PFSK-1 (cell line): ENCODE measurements around the gene CENPP.

Experiments used
- FOXP2 ChIP-seq: optimal IDR thresholded peaks from 2 replicates; pipeline ENCODE3; 2011; ENCODE audit warnings: borderline replicate concordance, control low read depth, inconsistent platforms; ENCODE audit not compliant: insufficient read depth; ENCODE audit errors: extremely low read length, extremely low read depth
- POLR2AphosphoS5 ChIP-seq: IDR thresholded peaks from 2 replicates; pipeline ENCODE4 v1.6.1; 2012; ENCODE audit warnings: low read depth, mild to moderate bottlenecking, control low read depth, low read length, moderate library complexity
- SIN3A ChIP-seq: IDR thresholded peaks from 2 replicates; pipeline ENCODE4 v1.6.1; 2012; ENCODE audit warnings: mild to moderate bottlenecking, low read length, moderate library complexity, borderline replicate concordance; ENCODE audit not compliant: insufficient read depth
- TAF1 ChIP-seq: IDR thresholded peaks from 2 replicates; pipeline ENCODE4 v1.6.1; 2012; ENCODE audit warnings: low read length, control low read depth, borderline replicate concordance; ENCODE audit not compliant: insufficient read depth
- TF ChIP-seq, protein P1 (sequence below), 2 experiments: IDR thresholded peaks; 2 replicates each; pipeline versions ENCODE4 v1.6.1 to v1.8.0; 2011 to 2012; ENCODE audit warnings: low read depth in 2 of 2, low read length in 2 of 2, control low read depth in 1 of 2, inconsistent platforms in 1 of 2, mild to moderate bottlenecking in 1 of 2, moderate library complexity in 1 of 2; ENCODE audit not compliant: insufficient read depth in 1 of 2

CENPP gene

DNA sequence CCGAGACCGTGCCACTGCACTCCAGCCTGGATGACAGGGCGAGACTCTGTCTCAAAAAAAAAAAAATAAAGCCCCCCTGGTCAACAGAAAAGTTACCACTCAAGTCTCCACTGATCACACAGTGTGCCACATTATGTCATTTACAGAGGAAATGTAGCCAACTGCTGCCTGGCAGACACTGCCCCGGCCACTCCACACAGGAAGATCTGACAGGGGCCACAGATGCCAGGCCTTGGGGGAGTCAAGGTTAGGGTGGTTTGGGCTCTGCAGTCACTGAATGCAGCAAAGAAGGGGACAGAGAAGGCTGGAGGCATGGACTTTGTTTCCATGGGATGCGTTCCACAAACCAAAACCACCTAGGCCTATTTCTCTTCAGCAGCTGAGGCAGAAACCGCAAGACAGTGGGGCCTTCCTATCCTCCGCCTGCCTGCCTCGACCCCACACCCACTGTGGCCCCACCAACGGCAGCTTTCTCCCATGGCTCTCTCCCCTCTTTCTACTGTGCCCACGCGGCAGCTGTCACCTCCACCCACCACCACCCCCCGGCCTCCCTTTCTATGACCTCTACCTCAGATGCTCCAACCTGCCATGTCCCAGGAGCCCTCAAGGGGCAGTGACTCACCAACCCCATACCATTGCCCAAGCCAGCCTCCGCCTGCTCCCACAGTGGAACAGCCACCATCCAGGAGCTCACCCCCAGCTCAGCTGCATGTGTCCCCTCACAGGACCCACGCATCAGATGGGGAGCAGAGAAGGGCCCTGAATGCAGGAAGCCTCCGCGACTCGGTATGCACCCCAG is 331.7 kb downstream of the CENPP start:
- TF ChIP-seq POLR2AphosphoS5: no peak
- TF ChIP-seq, protein P1, sequence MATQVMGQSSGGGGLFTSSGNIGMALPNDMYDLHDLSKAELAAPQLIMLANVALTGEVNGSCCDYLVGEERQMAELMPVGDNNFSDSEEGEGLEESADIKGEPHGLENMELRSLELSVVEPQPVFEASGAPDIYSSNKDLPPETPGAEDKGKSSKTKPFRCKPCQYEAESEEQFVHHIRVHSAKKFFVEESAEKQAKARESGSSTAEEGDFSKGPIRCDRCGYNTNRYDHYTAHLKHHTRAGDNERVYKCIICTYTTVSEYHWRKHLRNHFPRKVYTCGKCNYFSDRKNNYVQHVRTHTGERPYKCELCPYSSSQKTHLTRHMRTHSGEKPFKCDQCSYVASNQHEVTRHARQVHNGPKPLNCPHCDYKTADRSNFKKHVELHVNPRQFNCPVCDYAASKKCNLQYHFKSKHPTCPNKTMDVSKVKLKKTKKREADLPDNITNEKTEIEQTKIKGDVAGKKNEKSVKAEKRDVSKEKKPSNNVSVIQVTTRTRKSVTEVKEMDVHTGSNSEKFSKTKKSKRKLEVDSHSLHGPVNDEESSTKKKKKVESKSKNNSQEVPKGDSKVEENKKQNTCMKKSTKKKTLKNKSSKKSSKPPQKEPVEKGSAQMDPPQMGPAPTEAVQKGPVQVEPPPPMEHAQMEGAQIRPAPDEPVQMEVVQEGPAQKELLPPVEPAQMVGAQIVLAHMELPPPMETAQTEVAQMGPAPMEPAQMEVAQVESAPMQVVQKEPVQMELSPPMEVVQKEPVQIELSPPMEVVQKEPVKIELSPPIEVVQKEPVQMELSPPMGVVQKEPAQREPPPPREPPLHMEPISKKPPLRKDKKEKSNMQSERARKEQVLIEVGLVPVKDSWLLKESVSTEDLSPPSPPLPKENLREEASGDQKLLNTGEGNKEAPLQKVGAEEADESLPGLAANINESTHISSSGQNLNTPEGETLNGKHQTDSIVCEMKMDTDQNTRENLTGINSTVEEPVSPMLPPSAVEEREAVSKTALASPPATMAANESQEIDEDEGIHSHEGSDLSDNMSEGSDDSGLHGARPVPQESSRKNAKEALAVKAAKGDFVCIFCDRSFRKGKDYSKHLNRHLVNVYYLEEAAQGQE (IDR thresholded peaks at IDR 0.05; ENCODE audit: insufficient read depth in 1 of 2, low read depth in 2 of 2, low read length in 2 of 2): no peak
- TF ChIP-seq FOXP2: no peak
- no peak for TF ChIP-seq TAF1
- TF ChIP-seq SIN3A: no peak

DNA sequence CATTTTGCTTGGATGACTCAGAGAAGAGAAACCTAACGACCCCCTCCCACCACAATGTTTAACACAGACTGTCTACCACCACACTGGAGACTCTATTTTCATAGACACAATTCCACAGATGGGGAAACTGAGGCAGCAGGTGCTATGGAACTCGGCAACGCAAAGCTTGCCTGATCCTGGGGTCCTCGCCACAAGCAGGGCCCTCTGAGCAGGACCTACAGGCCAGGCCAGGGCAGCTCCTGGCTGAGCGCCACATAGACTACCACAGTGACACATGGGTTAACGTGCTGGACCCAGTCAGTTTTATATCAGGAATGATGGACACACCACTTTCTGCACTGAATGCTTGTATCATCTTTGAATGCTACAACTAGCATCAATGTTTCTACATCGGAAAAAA is 332.4 kb downstream of the CENPP start:
- TF ChIP-seq POLR2AphosphoS5 (no peak), TAF1 (no peak), SIN3A (no peak), FOXP2 (no peak)
- TF ChIP-seq, protein P1 (IDR thresholded peaks at IDR 0.05; ENCODE audit: insufficient read depth in 1 of 2, low read depth in 2 of 2, low read length in 2 of 2): no peak

DNA sequence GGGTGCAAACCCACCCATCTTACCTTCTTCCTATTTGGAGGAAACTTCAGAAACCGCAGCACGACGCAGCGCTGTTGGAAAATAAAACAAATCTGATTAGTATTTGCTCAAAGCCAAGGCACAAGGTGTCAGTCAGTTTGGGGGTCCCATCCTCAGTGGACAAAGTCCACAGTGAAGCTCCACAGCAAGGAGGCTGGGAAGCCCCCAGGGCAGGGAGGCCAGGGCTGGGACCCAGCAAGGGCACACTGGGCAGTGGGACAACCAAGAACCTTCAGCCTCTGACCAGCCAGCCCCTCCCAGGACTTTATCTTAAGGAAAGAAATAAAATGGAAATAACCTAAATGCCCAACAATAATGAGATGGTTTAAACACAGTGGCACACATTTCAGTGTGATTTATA is 332.9 kb downstream of the CENPP start:
- TF ChIP-seq SIN3A: no peak
- no peak for TF ChIP-seq FOXP2
- no peak for TF ChIP-seq POLR2AphosphoS5
- TF ChIP-seq, protein P1 (IDR thresholded peaks at IDR 0.05; ENCODE audit: insufficient read depth in 1 of 2, low read depth in 2 of 2, low read length in 2 of 2): no peak
- no peak for TF ChIP-seq TAF1

DNA sequence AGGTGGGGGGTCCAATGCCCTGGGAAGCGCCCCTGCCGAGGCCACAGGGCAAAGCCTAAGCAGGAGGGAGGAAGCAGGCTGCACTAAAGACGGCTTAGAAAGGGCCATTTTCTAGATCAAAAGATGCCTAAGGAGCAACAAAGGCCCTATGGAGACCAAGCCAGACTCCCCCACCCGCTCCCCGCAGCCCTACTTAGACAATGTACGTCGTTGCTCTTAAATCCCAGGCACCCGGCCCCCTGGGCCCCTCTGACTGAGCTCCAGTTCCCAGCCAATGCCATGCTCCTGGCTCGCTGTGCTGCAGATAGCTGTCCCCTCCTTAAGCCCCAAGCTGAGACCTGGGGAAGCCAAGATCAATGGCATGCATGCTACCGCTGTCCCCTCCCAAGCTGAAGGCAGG is 333.8 kb downstream of the CENPP start:
- TF ChIP-seq, protein P1 (IDR thresholded peaks at IDR 0.05; ENCODE audit: insufficient read depth in 1 of 2, low read depth in 2 of 2, low read length in 2 of 2): no peak
- TF ChIP-seq TAF1 (no peak), POLR2AphosphoS5 (no peak), SIN3A (no peak), FOXP2 (no peak)

DNA sequence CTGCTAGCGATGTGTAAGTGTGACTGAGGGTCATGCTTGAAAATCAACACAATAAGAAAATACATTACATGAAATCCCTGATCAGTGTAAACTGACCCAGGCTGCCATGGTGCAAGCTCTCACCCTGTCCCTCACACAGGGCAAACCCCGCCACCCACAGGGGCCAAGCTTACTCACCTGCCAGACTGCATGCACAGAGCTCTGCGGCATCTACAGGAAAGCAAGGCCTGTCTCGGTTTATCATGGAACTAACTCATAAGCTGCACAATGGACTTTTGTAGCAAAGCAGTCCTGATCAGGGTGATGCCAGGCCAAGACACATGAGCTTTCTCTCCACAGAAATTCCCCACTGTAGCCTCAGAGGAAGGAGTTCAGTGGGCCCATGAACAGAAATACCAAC is 334.5 kb downstream of the CENPP start:
- TF ChIP-seq POLR2AphosphoS5: no peak
- TF ChIP-seq TAF1: no peak
- TF ChIP-seq SIN3A: no peak
- no peak for TF ChIP-seq FOXP2
